IPS-18a (cell line): ENCODE measurements around the gene SLC25A12.
"Not testable (repeated sequence)": the region's sequence is repeated elsewhere in the genome, so short reads cannot be mapped to it uniquely, and the experiment has no call there.

ENCODE experiments used
- H3K27ac ChIP-seq: one replicate; pipeline ENCODE4 v1.5.1; 2013; ENCODE audit warnings: low read length
- H3K27me3 ChIP-seq: one replicate; pipeline ENCODE4 v1.6.1; 2013; ENCODE audit warnings: mild to moderate bottlenecking, low read length; ENCODE audit not compliant: control insufficient read depth, insufficient read depth
- H3K36me3 ChIP-seq: one replicate; pipeline ENCODE4 v1.6.1; 2013; ENCODE audit warnings: low read depth, low read length; ENCODE audit not compliant: control insufficient read depth
- H3K4me1 ChIP-seq: one replicate; pipeline ENCODE4 v1.6.1; 2013; ENCODE audit warnings: low read depth, low read length; ENCODE audit not compliant: control insufficient read depth
- H3K4me3 ChIP-seq: one replicate; pipeline ENCODE4 v1.5.1; 2013; ENCODE audit warnings: low read length
- H3K9ac ChIP-seq: one replicate; pipeline ENCODE4 v1.6.1; 2013; ENCODE audit warnings: mild to moderate bottlenecking, low read length, moderate library complexity
- H3K9me3 ChIP-seq: one replicate; pipeline ENCODE4 v1.6.1; 2013; ENCODE audit warnings: low read depth, low read length; ENCODE audit not compliant: control insufficient read depth

SLC25A12 gene

GRCh38 chr2:171913517-171913916 lies 19.5 kb upstream of the SLC25A12 start:
- H3K36me3 ChIP-seq, result no peaks in the 10 kb centered on the region
- H3K27me3 ChIP-seq, result no peaks in the 10 kb centered on the region
- no peaks in the 10 kb centered on the region for H3K4me1 ChIP-seq
- no peak overlapping the region for H3K27ac ChIP-seq
- no peaks in the 10 kb centered on the region for H3K9me3 ChIP-seq
- no peak overlapping the region for H3K9ac ChIP-seq
- H3K4me3 ChIP-seq, result no peak overlapping the region

GRCh38 chr2:171910494-171910893 lies 16.4 kb upstream of the SLC25A12 start:
- H3K9ac ChIP-seq, result no peak overlapping the region
- H3K36me3 ChIP-seq, result no peaks in the 10 kb centered on the region
- H3K27me3 ChIP-seq, result no peaks in the 10 kb centered on the region
- H3K4me3 ChIP-seq, result no peak overlapping the region
- H3K27ac ChIP-seq, result no peak overlapping the region
- no peaks in the 10 kb centered on the region for H3K9me3 ChIP-seq
- H3K4me1 ChIP-seq, result no peaks in the 10 kb centered on the region

- H3K4me3 ChIP-seq, result no peak overlapping the region
- H3K9me3 ChIP-seq, result no peaks in the 10 kb centered on the region
- H3K36me3 ChIP-seq, result no peaks in the 10 kb centered on the region
- H3K27me3 ChIP-seq, result no peaks in the 10 kb centered on the region
- no peak overlapping the region for H3K9ac ChIP-seq
- no peak overlapping the region for H3K27ac ChIP-seq
- no peaks in the 10 kb centered on the region for H3K4me1 ChIP-seq
Observed at GRCh38 chr2:171909266-171909665, 15.2 kb upstream of the SLC25A12 start.

GRCh38 chr2:171908235-171908634 lies 14.2 kb upstream of the SLC25A12 start:
- H3K4me1 ChIP-seq, result no peaks in the 10 kb centered on the region
- no peak overlapping the region for H3K9ac ChIP-seq
- H3K9me3 ChIP-seq, result no peaks in the 10 kb centered on the region
- H3K4me3 ChIP-seq, result no peak overlapping the region
- no peaks in the 10 kb centered on the region for H3K27me3 ChIP-seq
- no peak overlapping the region for H3K27ac ChIP-seq
- no peaks in the 10 kb centered on the region for H3K36me3 ChIP-seq

DNA sequence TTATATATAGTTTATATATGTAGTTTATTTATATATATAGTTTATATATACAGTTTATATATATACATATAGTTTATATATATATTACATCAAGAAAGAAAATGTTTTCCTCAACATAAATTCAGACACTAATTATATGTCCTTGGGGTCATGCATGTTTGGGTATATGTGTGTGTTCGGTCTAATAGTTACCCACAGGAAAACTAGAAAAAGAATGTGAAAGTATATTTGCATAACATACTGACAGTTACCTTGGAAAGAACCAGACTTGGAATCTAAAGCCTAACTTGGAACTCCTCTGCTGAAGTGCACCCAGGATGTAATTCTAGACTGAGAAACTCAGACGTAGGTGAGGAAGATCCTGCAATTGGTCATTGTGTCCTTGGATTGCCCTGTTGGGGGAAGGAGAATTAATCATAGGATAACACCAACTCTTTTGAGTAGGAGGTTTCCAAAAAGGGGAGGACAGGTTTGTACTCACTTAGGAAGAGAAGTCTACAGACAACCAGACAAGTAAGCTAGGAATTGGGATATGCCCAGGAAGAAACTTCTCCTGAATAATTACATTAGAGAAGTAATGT lies 8.9 kb upstream of the SLC25A12 start:
- no peak overlapping the region for H3K4me3 ChIP-seq

GRCh38 chr2:171899623-171900282 lies 5.7 kb upstream of the SLC25A12 start:
- H3K27ac ChIP-seq, H3K27me3 ChIP-seq, H3K4me3 ChIP-seq, H3K9me3 ChIP-seq, H3K36me3 ChIP-seq, H3K4me1 ChIP-seq, H3K9ac ChIP-seq: not testable (repeated sequence)

More for the DNA sequence above, 8.9 kb upstream of the SLC25A12 start:
- no peaks in the 10 kb centered on the region for H3K27me3 ChIP-seq
- no peaks in the 10 kb centered on the region for H3K9me3 ChIP-seq
- H3K4me1 ChIP-seq, result no peaks in the 10 kb centered on the region
- H3K27ac ChIP-seq, result no peak overlapping the region
- H3K9ac ChIP-seq, result no peak overlapping the region
- no peaks in the 10 kb centered on the region for H3K36me3 ChIP-seq

- Histone ChIP-seq H3K9ac (no peak overlapping the region), H3K4me3 (no peak overlapping the region), H3K4me1 (peaks cover 7% of the 10 kb centered on the region), H3K36me3 (no peaks in the 10 kb centered on the region), H3K27ac (no peak overlapping the region), H3K9me3 (no peaks in the 10 kb centered on the region), H3K27me3 (no peaks in the 10 kb centered on the region)
Observed at GRCh38 chr2:171895786-171896185, 1.7 kb upstream of the SLC25A12 start.

- no peak overlapping the region for H3K27ac ChIP-seq
- no peaks in the 10 kb centered on the region for H3K27me3 ChIP-seq
- H3K36me3 ChIP-seq, result no peaks in the 10 kb centered on the region
- peak overlapping the region; percentile 88 for H3K4me3 ChIP-seq
- H3K9ac ChIP-seq, result peak overlapping the region; percentile 72
- no peaks in the 10 kb centered on the region for H3K9me3 ChIP-seq
- H3K4me1 ChIP-seq, result peaks cover 7% of the 10 kb centered on the region
Observed at GRCh38 chr2:171894612-171894947, 536 bp upstream of the SLC25A12 start.

GRCh38 chr2:171893196-171893823 lies 734 bp downstream of the SLC25A12 start:
- no peaks in the 10 kb centered on the region for H3K9me3 ChIP-seq
- H3K27me3 ChIP-seq, result no peaks in the 10 kb centered on the region
- no peaks in the 10 kb centered on the region for H3K36me3 ChIP-seq
- no peak overlapping the region for H3K27ac ChIP-seq
- H3K4me3 ChIP-seq, result peak overlapping the region; percentile 88
- H3K9ac ChIP-seq, result peak overlapping the region; percentile 72
- H3K4me1 ChIP-seq, result peaks cover 7% of the 10 kb centered on the region

GRCh38 chr2:171889808-171890207 lies 4.2 kb downstream of the SLC25A12 start:
- no peak overlapping the region for H3K4me3 ChIP-seq
- H3K27ac ChIP-seq, result no peak overlapping the region
- H3K27me3 ChIP-seq, result no peaks in the 10 kb centered on the region
- H3K9ac ChIP-seq, result no peak overlapping the region
- peaks cover 7% of the 10 kb centered on the region for H3K4me1 ChIP-seq
- no peaks in the 10 kb centered on the region for H3K9me3 ChIP-seq
- no peaks in the 10 kb centered on the region for H3K36me3 ChIP-seq

- H3K9ac ChIP-seq, result no peak overlapping the region
- no peaks in the 10 kb centered on the region for H3K27me3 ChIP-seq
- H3K36me3 ChIP-seq, result no peaks in the 10 kb centered on the region
- H3K4me1 ChIP-seq, result peaks cover 4% of the 10 kb centered on the region
- no peak overlapping the region for H3K27ac ChIP-seq
- no peak overlapping the region for H3K4me3 ChIP-seq
- H3K9me3 ChIP-seq, result no peaks in the 10 kb centered on the region
Observed at GRCh38 chr2:171889333-171889732, 4.7 kb downstream of the SLC25A12 start.
